Pons (tissue), 1 donor: ENCODE measurements around the gene PTPN5.
"Not testable (repeated sequence)": the region's sequence is repeated elsewhere in the genome, so short reads cannot be mapped to it uniquely, and the experiment has no call there.

ENCODE experiments used
- DNase-seq: peaks from one replicate; pipeline ENCODE4 v3.0.0-alpha.2; 2016; ENCODE audit warnings: low spot score

The PTPN5 gene

GRCh38 chr11:18709414-18709813 is 82.2 kb downstream of the PTPN5 start:
- DNase-seq = no peak

DNA sequence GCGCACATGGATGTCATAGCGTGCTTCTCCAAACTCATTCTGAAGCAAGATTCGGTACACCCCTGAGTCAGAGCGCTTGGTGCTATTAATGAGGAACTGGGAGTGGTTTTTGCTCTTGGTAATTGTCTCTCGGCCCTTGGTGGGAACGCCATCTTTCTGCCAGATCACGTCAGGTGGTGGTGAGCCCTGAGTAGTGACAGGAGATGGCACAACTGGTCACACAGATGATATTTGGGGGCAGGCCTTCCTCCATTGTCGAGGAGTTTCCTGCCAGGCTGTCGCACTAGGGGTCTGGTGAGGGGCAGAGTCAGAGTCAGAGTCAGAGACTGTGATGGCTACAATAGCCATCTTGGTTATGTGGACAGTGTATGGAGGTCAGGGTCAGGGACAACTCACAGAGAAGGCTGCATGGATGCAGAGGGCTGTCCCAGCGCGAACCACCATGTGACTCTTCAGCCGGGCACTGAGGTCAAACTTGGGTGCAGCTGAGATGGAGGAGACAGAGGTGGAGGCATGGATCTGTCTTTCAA is 83.7 kb downstream of the PTPN5 start:
- no peak for DNase-seq

DNA sequence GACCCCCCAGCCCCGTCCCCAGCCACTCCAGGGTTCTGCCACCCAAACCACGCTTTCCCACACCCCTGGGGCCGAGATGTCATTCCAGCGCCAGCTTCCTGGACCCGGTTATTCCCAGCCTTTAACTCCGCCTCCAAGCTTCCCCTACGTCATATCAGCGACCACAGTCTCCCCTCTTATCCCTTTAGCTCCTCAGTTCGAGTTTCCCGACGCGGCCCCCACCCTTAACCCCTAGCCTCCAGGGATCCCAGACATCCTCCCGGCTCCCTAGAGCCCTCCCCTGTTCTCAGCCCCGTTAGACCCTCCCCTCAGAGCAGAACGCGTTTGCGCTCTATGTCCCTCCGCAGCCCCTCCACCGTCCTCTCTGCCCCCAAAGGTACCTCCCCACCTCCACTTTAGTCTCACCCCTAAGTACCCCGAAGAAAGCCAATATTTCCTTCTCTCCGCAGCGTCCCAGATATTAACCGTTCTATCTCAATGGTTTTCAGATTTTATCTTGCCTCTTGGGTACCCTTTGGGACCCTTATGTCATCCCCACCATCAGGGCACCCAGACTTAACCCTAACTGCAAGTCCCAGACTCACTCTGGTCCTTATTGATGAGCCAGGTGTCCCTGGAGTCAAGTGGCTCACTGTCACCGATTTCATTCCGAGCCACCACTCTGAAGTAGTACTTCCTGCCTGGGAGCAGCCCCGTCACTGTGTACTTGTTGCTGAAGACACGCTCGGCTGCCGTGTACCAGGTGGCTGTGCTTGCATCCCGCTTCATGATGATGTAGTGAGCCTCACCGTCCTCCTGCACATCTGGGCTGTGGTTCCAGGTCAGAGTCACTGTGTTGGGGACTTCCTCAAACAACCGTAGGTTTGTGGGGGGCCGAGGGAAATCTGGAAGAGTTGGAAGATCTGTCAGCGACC is 85.0 kb downstream of the PTPN5 start:
- DNase-seq = peak; percentile 56

- peak; percentile 22 for DNase-seq
These were observed 85.8 kb downstream of the PTPN5 start for GRCh38 chr11:18705651-18706281.

DNA sequence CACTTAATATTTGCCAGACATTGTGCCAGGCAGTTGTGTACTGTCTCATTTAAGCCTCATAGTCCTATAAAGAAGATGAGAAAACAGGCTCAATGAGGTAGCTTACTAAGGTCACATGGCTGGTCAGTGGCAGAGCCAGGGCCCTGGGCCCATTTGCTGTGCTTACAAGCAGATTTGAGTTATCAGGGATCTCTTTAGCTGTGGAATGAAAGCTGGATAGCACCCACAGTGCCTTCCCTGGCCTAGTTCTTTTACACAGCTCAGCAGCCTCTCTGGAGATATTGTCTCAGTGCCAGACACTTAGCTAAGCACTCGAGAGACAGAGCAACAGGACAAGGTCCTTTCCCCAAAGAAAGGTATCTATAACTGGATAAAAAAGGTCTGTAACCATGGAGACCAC is 86.9 kb downstream of the PTPN5 start:
- DNase-seq = peak; percentile 20

- DNase-seq = no peak
These were observed 87.5 kb downstream of the PTPN5 start for GRCh38 chr11:18704045-18704645.

GRCh38 chr11:18703001-18703763 is 88.4 kb downstream of the PTPN5 start:
- no peak for DNase-seq

- no peak for DNase-seq
These were observed 89.9 kb downstream of the PTPN5 start for GRCh38 chr11:18701614-18702216.

GRCh38 chr11:18700872-18701271 is 90.7 kb downstream of the PTPN5 start:
- DNase-seq = no peak

DNA sequence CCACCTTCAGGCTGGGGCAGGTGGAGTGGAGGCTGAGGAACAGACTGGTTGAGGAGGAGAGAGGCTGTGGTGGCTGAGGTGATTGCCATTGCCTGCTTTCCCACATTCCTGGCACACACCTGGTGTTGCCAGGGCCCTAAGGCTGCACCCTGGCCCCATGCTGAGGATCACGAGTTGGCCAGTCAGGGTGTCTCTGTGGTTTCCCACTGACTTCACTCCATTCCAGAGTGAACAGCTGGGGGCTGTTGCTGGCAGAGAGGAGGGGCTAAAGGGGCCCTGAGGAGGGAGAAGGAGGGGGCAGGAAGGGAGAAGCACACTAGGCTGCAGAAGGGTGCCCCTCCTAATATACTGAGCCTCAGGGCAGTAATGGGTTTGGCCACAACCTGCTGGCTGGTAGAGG is 91.2 kb downstream of the PTPN5 start:
- peak; percentile 61 for DNase-seq

DNA sequence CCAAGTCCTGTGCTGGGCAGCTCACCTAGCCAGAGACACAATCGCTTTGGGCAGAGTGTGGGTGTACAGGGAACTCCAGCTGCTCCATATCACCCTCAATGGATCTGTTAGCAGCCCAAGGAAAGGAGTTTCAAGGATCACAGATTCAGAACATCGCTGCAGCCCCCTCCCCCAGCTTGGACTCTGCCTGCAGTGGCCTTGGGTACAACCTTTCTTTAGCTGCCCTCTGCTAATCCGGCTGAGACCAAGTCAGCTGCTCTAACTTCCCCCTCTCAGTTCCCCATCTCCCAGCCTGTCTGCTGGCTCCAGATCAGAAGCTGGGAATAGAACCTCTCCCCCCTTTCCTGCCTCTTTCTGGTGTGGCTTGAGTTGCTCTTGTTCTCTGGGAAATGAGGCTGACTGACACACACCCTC is 91.7 kb downstream of the PTPN5 start:
- peak; percentile 81 for DNase-seq

DNA sequence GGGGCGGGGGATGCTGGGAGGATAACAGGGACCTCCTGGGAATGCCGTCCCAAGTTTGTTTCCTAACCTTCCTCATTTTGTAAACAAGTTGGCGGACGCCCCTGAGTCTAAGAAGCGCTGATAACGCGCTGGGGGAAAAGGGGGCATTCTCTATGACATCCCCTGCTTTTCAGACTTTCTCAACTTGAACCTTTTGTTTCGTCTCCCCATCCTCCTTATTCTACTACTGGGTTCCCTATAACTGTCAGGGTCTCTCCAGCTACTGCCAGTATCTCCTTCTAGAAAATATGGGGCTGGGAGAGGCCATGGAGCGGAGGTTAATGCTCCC is 92.4 kb downstream of the PTPN5 start:
- DNase-seq = no peak

- peak; percentile 90 for DNase-seq
These were observed 93.0 kb downstream of the PTPN5 start, which contains the start of gene TMEM86A for GRCh38 chr11:18698341-18699268. Gene TMEM86A (plus strand): TSS chr11:18698779. CDS start chr11:18698887, 108 bp downstream.

- DNase-seq = peak; percentile 29
These were observed 94.0 kb downstream of the PTPN5 start for GRCh38 chr11:18697576-18697975.

- no peak for DNase-seq
These were observed 94.9 kb downstream of the PTPN5 start for GRCh38 chr11:18696638-18697225.

DNA sequence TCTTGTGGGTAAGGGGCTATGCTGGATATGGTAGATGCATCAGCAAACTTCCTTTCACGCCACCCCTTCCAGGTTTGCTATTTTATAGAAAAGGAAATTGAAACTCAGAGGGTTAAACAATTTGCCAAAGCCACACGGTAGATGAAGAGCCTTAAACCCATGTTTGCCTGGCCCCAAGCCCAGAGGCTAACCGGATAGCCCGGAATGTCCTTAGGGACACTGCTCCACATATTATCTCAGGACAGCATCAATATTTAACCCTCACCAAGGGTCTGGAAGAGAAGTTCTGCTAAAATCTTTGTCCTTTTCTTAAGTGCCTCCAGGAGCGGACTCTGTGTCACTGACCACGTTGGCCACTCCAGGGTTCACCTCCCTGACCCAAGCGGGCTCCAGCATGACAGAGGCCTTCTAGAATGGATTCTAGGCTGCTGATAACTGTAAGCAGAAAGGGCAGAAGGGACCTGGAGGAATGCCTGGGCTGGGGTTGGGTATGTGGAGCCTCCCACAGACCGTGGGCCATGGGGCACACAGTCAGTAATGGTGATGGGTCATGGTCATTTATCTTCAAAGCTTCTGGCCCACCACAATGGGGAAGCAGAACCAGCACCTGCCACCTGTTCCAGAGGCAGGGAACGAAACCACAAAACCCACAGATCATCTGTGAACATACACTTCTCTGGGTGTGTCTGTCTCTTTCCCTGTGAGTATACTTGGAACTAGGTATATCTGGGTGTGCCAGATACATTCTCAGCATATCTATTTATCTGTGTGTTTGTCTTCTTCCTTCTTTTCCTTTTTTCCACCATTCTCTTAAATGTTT is 98.4 kb downstream of the PTPN5 start:
- no peak for DNase-seq

DNA sequence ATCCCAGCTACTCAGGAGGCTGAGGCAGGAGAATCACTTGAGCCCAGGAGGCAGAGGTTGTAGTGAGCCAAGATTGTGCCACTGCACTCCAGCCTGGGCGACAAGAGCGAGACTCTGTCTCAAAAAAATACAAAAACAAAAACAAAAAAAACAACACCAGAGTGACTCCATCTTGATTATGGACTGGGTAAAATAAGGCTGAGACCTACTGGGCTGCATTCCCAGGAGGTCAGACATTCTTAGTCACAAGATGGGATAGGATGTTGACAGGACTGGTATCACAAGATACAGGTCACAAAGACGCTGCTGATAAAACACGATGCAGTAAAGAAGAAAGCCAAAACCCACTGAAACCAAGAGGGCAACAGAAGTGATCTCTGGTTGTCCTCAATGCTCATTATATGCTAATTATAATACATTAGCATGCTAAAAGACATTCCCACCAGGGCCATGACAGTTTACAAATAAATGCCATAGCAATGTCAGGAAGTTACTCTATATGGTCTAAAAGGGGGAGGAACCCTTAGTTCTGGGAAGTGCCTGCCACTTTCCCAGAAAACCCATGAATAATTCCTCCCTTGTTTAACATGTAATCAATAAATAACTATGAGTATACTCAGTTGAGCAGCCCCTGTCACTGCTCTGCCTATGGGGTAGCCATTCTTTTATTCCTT is 100.0 kb downstream of the PTPN5 start:
- not testable (repeated sequence) for DNase-seq

- DNase-seq = no peak
These were observed 107.3 kb downstream of the PTPN5 start for GRCh38 chr11:18684267-18684666.

GRCh38 chr11:18682466-18682865 is 109.1 kb downstream of the PTPN5 start:
- DNase-seq = no peak
